AG04449 (cell line): ENCODE data around the gene LPAR2.

Experiments used
- CTCF ChIA-PET: fragments of 350-600 bp; formaldehyde crosslinking; extraction: SDS; loops from one replicate; lab custom pipeline; 2021; ENCODE audit warnings: antibody characterized with exemption; lab: Yijun Ruan, JAX
- POLR2A ChIA-PET: fragments of 400-600, 350-600 bp; formaldehyde crosslinking; extraction: SDS; loops from one replicate; lab custom pipeline; 2020; ENCODE audit warnings: antibody characterized with exemption, inconsistent platforms; lab: Yijun Ruan, JAX
- DNase-seq: peaks from one replicate; pipeline ENCODE4 v3.0.0-alpha.2; 2010; ENCODE audit warnings: low read depth, low spot score
- H3K4me3 ChIP-seq: 2 replicates; pipeline ENCODE4 v1.5.1; 2011; ENCODE audit warnings: low read depth, mild to moderate bottlenecking, control low read depth, low read length
- CTCF ChIP-seq: IDR thresholded peaks from one replicate; pipeline ENCODE4 v1.5.1; 2011; ENCODE audit warnings: mild to moderate bottlenecking, moderate library complexity, low read length, control low read depth, inconsistent platforms; ENCODE audit not compliant: insufficient read depth; ENCODE audit errors: missing control alignments

The LPAR2 gene

DNA sequence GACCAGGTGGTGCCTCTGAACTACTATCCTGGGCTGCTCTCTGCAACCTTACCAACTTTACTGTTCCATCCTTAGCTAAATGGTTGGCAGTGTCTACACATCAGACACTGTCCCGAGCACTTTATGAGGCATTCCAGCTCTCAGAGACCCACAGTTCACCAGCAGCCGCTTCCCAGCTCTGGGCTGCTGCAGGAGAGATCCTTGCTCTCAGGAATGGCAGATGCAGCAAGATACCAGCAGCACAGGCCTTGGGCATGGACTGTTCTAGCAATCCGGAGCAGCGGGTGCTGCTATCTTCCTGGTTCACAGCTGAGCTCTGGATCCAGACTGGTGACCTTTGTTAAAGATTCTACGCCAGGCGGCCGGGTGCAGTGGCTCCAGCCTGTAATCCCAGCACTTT is 3.3 kb upstream of the LPAR2 start:
- ChIA-PET CTCF (interaction anchor here (0.9 to 1.6 kb wide), 3 partner anchors 8 to 102 kb away, joined by 3 to 4 read pairs (median 3); no protein-coding TSS in a partner anchor), POLR2A (no interaction called here)
- TF ChIP-seq CTCF = no peak
- no peak overlapping the region for H3K4me3 ChIP-seq
- DNase-seq = no peak

DNA sequence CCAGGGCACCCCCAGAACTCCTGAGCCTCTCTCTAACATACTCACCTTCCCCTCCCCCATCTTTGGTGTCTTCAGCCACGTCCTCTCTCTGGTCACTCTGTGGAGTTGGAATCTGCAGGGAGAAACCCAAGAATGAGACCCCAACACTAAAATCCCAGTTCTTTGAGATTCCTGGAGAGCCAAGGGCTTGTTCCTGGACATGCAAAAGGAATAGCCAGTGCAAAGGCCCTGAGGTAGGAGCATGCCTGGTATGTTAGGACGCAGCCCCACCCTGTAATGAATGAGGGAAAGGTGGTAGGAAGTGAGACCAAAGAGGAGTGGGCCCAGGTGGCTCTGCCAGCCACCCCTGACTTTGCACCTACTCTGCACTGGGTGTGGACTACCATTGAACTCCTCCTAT is 2.4 kb upstream of the LPAR2 start:
- no peak overlapping the region for H3K4me3 ChIP-seq
- TF ChIP-seq CTCF = no peak
- ChIA-PET CTCF (interaction anchor here (1.3 to 1.6 kb wide), 2 partner anchors 9 to 101 kb away, joined by 3 to 4 read pairs; no protein-coding TSS in a partner anchor), POLR2A (no interaction called here)
- no peak for DNase-seq

- H3K4me3 ChIP-seq = no peak overlapping the region
- ChIA-PET CTCF (no interaction called here), POLR2A (no interaction called here)
- DNase-seq = no peak
- TF ChIP-seq CTCF = no peak
These were observed 2.0 kb upstream of the LPAR2 start for GRCh38 chr19:19630062-19630414.

DNA sequence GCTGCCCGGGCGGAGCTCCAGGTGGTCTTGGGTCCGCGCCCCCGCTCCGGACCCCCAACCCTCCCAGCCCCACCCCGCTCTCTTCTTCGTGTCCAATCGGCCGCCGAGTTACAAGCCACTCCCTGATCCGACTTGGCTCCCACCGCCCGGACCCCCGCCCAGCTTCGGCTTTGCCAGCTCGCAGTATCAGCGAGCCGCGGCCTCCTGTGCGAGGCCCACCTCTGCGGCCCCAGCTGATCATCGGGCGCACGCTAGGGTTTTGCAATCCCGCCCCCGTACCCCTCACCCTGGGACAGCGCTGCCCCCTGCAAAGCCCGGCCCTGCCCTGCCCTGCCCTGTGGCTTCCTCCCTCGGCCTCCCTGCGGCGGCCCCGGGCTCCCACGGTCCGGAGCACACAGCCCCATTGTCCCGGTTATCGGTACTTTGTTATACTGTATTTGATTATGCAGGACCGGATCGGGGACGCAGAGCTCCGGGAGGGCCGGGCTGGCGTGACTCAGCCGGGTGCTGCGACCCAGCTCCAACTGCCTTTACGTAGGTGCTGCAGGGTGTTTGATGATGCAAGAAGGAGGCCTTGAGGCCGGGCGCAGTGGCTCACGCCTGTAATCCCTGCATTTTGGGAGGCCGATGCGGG is 598 bp upstream of the LPAR2 start:
- CTCF ChIA-PET = interaction anchor here (1.5 to 2.0 kb wide), 3 partner anchors 16 to 97 kb away, joined by 6 to 12 read pairs (median 8); no protein-coding TSS in a partner anchor
- DNase-seq = no peak
- no peak for TF ChIP-seq CTCF
- POLR2A ChIA-PET = no interaction called here
- H3K4me3 ChIP-seq = peak overlapping the region; percentile 41

GRCh38 chr19:19626516-19627472 is 1.2 kb downstream of the LPAR2 start:
- no peak for TF ChIP-seq CTCF
- ChIA-PET POLR2A (interaction anchor here (0.9 kb wide), 1 partner anchor 13 kb away, joined by 3 read pairs; no protein-coding TSS in a partner anchor), CTCF (interaction anchor here (0.8 to 2.7 kb wide), 4 partner anchors 17 to 95 kb away, joined by 3 to 10 read pairs (median 7); partner anchors contain the start of gene GMIP)
- no peak overlapping the region for H3K4me3 ChIP-seq
- DNase-seq = no peak

GRCh38 chr19:19624032-19624570 is 3.9 kb downstream of the LPAR2 start:
- H3K4me3 ChIP-seq = no peak overlapping the region
- ChIA-PET POLR2A (no interaction called here), CTCF (interaction anchor here (0.7 to 2.3 kb wide), 4 partner anchors 20 to 102 kb away, joined by 3 to 8 read pairs (median 5); partner anchors contain the start of gene GMIP)
- no peak for TF ChIP-seq CTCF
- no peak for DNase-seq
